Smooth muscle cell (in vitro differentiated cells): ENCODE results near the gene DDX3X. TPM values are rescaled to one million over a fixed set of nuclear protein-coding genes. Genes with fewer than 3 reads are reported as not detected.

Experiments used
- DNase-seq: peaks from one replicate; lab custom pipeline; 2025; ENCODE audit not compliant: unreplicated experiment; lab: John Stamatoyannopoulos, UW
- H2AFZ ChIP-seq: fragments of 200-600 bp; sonication (generic); 2 replicates; pipeline ENCODE4 v1.6.0; 2016; ENCODE audit warnings: antibody characterized with exemption, low read depth, mild to moderate bottlenecking
- H3F3A ChIP-seq: fragments of 200-600 bp; sonication (generic); 2 replicates; pipeline ENCODE4 v1.6.0; 2017; ENCODE audit warnings: antibody characterized with exemption, low read depth
- H3K27ac ChIP-seq: fragments of 200-600 bp; sonication (generic); 2 replicates; pipeline ENCODE4 v1.5.1; 2016; ENCODE audit warnings: low read depth, mild to moderate bottlenecking
- H3K27me3 ChIP-seq: fragments of 200-600 bp; sonication (generic); 2 replicates; pipeline ENCODE4 v1.6.1; 2016; ENCODE audit warnings: low read depth, mild to moderate bottlenecking
- H3K36me3 ChIP-seq: fragments of 200-600 bp; sonication (generic); 2 replicates; pipeline ENCODE4 v1.5.1; 2016; ENCODE audit warnings: low read depth
- H3K4me1 ChIP-seq: fragments of 200-600 bp; sonication (generic); 2 replicates; pipeline ENCODE4 v1.5.1; 2016; ENCODE audit warnings: low read depth
- H3K4me2 ChIP-seq: fragments of 200-600 bp; sonication (generic); 2 replicates; pipeline ENCODE4 v1.6.0; 2016; ENCODE audit warnings: mild to moderate bottlenecking
- H3K4me3 ChIP-seq: fragments of 200-600 bp; sonication (generic); 2 replicates; pipeline ENCODE4 v1.5.1; 2016; ENCODE audit warnings: mild to moderate bottlenecking
- H3K79me2 ChIP-seq: fragments of 200-600 bp; sonication (generic); 2 replicates; pipeline ENCODE4 v1.6.0; 2016; ENCODE audit warnings: low read depth, mild to moderate bottlenecking
- H3K9ac ChIP-seq: fragments of 200-600 bp; sonication (generic); 2 replicates; pipeline ENCODE4 v1.6.0; 2016; ENCODE audit warnings: low read depth
- H3K9me3 ChIP-seq: fragments of 200-600 bp; sonication (generic); replicated peaks from 2 replicates; pipeline ENCODE4 v1.5.1; 2016; ENCODE audit warnings: low read depth
- H4K20me1 ChIP-seq: fragments of 200-600 bp; sonication (generic); 2 replicates; pipeline ENCODE4 v1.6.0; 2016; ENCODE audit warnings: low read depth
- WGBS: methylation state at CpG from one replicate; pipeline ENCODE4 v1.1.7; 2016; ENCODE audit warnings: low lambda C conversion rate; 5-methylcytosine and 5-hydroxymethylcytosine counted together
- polyA plus RNA-seq: library from polyadenylated mRNA; unstranded; fragments of >200 nt; fragmentation: Nextera tagmentation; extraction: Ambion mirVana; gene quantifications from 2 replicates; pipeline ENCODE4 v1.2.1, GENCODE V29; 2016
- total RNA-seq: library from RNA; depleted of rRNA; stranded (reverse); fragments of >200 nt; gene quantifications from 2 replicates; pipeline ENCODE4 v1.2.3, GENCODE V29; 2014
- TF ChIP-seq, protein P1 (sequence below): fragments of 200-600 bp; sonication (generic); IDR thresholded peaks from 2 replicates; pipeline ENCODE4 v1.5.1; 2017; ENCODE audit warnings: borderline replicate concordance, mild to moderate bottlenecking, antibody characterized with exemption; ENCODE audit not compliant: insufficient read depth, poor library complexity, severe bottlenecking

DDX3X gene
- total and polyA plus RNA-seq, 2 experiments from 2014 or later: 104 to 241 TPM

DNA sequence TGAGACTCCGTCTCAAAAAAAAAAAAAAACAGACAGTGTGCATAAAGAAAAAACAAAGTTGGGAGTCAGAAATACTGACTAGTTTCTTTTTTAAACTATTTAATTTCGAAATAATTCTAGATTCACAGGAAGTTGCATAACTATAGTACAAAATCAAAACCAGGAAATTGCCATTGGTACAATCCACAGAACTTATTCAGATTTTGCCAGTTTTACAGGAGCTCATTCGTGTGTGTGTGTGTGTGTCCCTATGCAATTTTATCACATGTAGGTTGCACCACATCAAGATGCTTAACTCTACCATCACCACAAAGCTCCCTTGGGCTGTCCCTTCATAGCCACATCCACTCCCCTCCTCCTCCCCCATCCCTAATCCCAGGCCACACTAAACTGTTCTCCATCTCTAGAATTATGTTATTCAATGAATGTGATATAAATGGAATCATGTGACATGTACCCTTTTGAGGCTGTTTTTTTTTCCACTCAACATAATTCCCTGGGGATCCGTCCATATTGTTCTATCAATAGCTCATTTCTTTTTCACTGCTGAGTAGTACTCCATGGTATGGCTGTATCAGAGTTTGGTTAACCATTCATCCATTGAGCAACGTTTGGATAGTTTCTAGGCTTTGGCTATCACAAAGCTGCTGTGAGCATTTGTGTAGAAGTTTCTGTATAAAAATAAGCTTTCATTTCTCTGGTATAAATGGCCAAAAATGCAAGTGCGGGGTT is 16.3 kb upstream of the DDX3X start:
- TF ChIP-seq, protein P1, sequence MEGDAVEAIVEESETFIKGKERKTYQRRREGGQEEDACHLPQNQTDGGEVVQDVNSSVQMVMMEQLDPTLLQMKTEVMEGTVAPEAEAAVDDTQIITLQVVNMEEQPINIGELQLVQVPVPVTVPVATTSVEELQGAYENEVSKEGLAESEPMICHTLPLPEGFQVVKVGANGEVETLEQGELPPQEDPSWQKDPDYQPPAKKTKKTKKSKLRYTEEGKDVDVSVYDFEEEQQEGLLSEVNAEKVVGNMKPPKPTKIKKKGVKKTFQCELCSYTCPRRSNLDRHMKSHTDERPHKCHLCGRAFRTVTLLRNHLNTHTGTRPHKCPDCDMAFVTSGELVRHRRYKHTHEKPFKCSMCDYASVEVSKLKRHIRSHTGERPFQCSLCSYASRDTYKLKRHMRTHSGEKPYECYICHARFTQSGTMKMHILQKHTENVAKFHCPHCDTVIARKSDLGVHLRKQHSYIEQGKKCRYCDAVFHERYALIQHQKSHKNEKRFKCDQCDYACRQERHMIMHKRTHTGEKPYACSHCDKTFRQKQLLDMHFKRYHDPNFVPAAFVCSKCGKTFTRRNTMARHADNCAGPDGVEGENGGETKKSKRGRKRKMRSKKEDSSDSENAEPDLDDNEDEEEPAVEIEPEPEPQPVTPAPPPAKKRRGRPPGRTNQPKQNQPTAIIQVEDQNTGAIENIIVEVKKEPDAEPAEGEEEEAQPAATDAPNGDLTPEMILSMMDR: no peak
- Histone ChIP-seq H3K36me3 (no peaks in the 10 kb centered on the region), H3K4me1 (no peaks in the 10 kb centered on the region), H3K9ac (no peak overlapping the region), H3K27me3 (no peaks in the 10 kb centered on the region), H4K20me1 (no peaks in the 10 kb centered on the region), H3K9me3 (no peaks in the 10 kb centered on the region), H3K27ac (no peak overlapping the region), H3K4me3 (no peak overlapping the region), H2AFZ (no peak overlapping the region), H3F3A (no peaks in the 10 kb centered on the region), H3K4me2 (no peak overlapping the region), H3K79me2 (no peaks in the 10 kb centered on the region)
- no peak for DNase-seq
- 86% methylated on average over 6 of the region's 6 CpGs for WGBS

DNA sequence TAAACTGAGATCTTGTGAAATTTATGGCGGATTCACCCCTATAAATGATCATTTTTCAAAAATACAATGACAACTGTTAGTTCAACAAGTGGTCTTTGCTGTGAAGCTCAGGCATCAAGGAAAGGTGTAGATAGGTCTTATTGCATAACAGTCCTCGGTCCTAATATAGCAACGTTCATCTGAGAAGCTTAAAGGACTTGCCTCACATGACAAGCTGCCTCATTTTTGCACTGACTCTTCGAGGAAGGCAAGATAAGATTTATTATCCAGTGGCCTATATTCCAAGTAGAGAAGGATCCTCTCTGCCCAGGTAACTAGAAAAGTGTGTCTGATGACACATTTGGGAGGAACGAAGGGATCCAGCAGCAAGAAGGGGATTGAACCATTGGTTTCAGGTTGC is 13.6 kb upstream of the DDX3X start:
- Histone ChIP-seq H3K79me2 (no peaks in the 10 kb centered on the region), H4K20me1 (no peaks in the 10 kb centered on the region), H3K27me3 (no peaks in the 10 kb centered on the region), H3K36me3 (no peaks in the 10 kb centered on the region), H3K4me1 (no peaks in the 10 kb centered on the region), H3K4me2 (no peak overlapping the region), H3K27ac (no peak overlapping the region), H3K9me3 (no peaks in the 10 kb centered on the region), H2AFZ (no peak overlapping the region), H3F3A (no peaks in the 10 kb centered on the region), H3K4me3 (no peak overlapping the region), H3K9ac (no peak overlapping the region)
- DNase-seq: no peak
- TF ChIP-seq, protein P1: no peak
- 82% methylated on average over 5 of the region's 5 CpGs for WGBS

DNA sequence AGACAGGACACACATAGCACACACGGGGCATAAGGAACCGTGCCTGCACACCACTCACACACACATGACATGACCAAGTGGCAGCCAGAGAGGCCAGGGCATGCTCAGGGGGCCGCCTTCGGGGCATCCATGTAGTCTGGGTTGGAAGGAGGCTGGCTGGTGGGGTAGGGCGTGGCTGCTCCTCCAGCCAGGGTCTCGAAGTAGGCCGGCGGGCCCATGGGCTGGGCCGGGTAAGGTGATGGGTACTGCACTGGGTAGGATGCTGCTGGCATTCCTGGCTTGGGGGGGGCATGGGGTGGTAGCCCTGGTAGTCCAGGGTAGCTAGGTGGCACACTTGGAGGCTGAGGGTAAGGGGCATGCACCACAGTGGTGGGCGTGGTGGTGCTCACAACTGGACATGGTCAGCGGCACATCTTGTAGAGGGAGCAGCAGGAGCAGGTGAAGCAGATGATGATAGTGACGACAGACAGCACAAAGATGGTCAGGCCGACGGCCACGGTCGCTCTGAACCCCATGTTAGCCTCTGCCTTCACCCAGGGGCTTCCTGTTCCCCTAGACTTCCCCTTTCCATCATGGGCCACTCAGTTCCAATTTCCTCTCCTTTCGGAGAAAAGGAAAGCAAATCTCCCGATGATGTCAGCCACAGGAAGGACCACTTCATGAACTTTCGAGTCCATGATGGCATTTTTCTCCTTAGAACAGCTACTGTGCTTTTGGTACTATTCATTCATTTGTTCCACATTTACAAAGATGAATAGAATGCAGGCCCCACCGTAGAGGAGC is 10.9 kb upstream of the DDX3X start:
- no peak for DNase-seq
- H3K36me3 ChIP-seq: no peaks in the 10 kb centered on the region
- no peaks in the 10 kb centered on the region for H3K9me3 ChIP-seq
- no peaks in the 10 kb centered on the region for H3F3A ChIP-seq
- H3K27ac ChIP-seq: no peak overlapping the region
- H2AFZ ChIP-seq: no peak overlapping the region
- H3K9ac ChIP-seq: no peak overlapping the region
- no peaks in the 10 kb centered on the region for H3K79me2 ChIP-seq
- 90% methylated on average over 20 of the region's 20 CpGs for WGBS
- H3K4me1 ChIP-seq: no peaks in the 10 kb centered on the region
- H4K20me1 ChIP-seq: no peaks in the 10 kb centered on the region
- H3K4me3 ChIP-seq: no peak overlapping the region
- no peaks in the 10 kb centered on the region for H3K27me3 ChIP-seq
- no peak overlapping the region for H3K4me2 ChIP-seq
- TF ChIP-seq, protein P1: no peak

DNA sequence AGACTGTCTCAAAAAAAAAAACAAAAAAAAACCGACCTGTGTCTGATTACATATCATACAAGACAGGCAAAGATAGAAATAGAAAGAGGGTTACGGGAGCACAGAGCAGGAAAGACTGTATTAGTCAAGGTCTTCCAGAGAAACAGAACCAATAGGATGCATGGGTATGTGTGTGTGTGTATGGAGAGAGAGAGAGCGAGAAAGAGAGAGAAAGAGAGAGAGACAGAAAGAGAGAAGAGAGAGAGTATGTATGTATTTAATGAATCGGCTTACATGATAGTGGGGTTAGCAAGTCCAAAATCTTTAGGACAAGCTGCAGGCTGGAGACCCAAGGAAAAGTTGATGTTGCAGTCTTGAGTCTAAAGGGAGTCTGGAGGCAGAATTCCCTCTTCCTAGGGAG is 7.5 kb upstream of the DDX3X start:
- no peaks in the 10 kb centered on the region for H3K36me3 ChIP-seq
- H3K27ac ChIP-seq: no peak overlapping the region
- 88% methylated on average over 4 of the region's 4 CpGs for WGBS
- no peaks in the 10 kb centered on the region for H3K79me2 ChIP-seq
- H3F3A ChIP-seq: no peaks in the 10 kb centered on the region
- no peaks in the 10 kb centered on the region for H4K20me1 ChIP-seq
- TF ChIP-seq, protein P1: no peak
- DNase-seq: no peak
- H3K4me2 ChIP-seq: no peak overlapping the region
- H3K27me3 ChIP-seq: no peaks in the 10 kb centered on the region
- no peaks in the 10 kb centered on the region for H3K4me1 ChIP-seq
- H3K9ac ChIP-seq: no peak overlapping the region
- H2AFZ ChIP-seq: no peak overlapping the region
- no peaks in the 10 kb centered on the region for H3K9me3 ChIP-seq
- H3K4me3 ChIP-seq: no peak overlapping the region
